Dermis microvascular lymphatic vessel endothelial cell (primary cell): ENCODE measurements around the gene WDR20. TPM values are rescaled to one million over a fixed set of nuclear protein-coding genes. Genes with fewer than 3 reads are reported as not detected.
A peak's percentile ranks its signal among the peaks of the same experiment; 100 is the strongest.
"Not testable (repeated sequence)": the region's sequence is repeated elsewhere in the genome, so short reads cannot be mapped to it uniquely, and the experiment has no call there.

Experiments used
- DNase-seq, 2 donors: peaks; one replicate each; pipeline versions ENCODE4 v3.0.0 to v3.0.0-alpha.2; 2010; ENCODE audit warnings: low read depth in 2 of 2
- total RNA-seq: library from RNA; depleted of rRNA; stranded (reverse); fragments of >200 nt; gene quantifications from 2 replicates; pipeline ENCODE4 v1.2.1, GENCODE V29; 2014

The WDR20 gene
- total RNA-seq = 13.7 and 14.3 TPM in 2 replicates

- peak; percentile 90 to 97 for DNase-seq
Observed at GRCh38 chr14:102139286-102140026, at the start of gene WDR20. Gene WDR20, plus strand, starts transcription at chr14:102139897. Its CDS starts 27 bp downstream, at chr14:102139924.

- DNase-seq = no peak
Observed at GRCh38 chr14:102090713-102091112, 49.0 kb upstream of the WDR20 start.

- DNase-seq = no peak
Observed at GRCh38 chr14:102092806-102093205, 46.9 kb upstream of the WDR20 start.

GRCh38 chr14:102094101-102094500 is 45.6 kb upstream of the WDR20 start:
- no peak for DNase-seq

- no peak for DNase-seq
Observed at GRCh38 chr14:102095231-102095870, 44.3 kb upstream of the WDR20 start.

- no peak for DNase-seq
Observed at GRCh38 chr14:102095871-102096568, 43.7 kb upstream of the WDR20 start.

GRCh38 chr14:102096569-102097188 is 43.0 kb upstream of the WDR20 start:
- peak; percentile 40 to 77 for DNase-seq

GRCh38 chr14:102097441-102098135 is 42.1 kb upstream of the WDR20 start:
- DNase-seq = no peak

- no peak for DNase-seq
Observed at GRCh38 chr14:102103062-102103695, 36.5 kb upstream of the WDR20 start.

GRCh38 chr14:102105369-102105768 is 34.3 kb upstream of the WDR20 start:
- no peak for DNase-seq

GRCh38 chr14:102109332-102109731 is 30.4 kb upstream of the WDR20 start:
- not testable (repeated sequence) for DNase-seq

- DNase-seq = no peak
Observed at GRCh38 chr14:102111101-102111500, 28.6 kb upstream of the WDR20 start.

GRCh38 chr14:102116361-102117180 is 23.1 kb upstream of the WDR20 start:
- DNase-seq = no peak

GRCh38 chr14:102117852-102118251 is 21.8 kb upstream of the WDR20 start:
- no peak for DNase-seq

GRCh38 chr14:102120888-102121287 is 18.8 kb upstream of the WDR20 start:
- no peak for DNase-seq

GRCh38 chr14:102121567-102121966 is 18.1 kb upstream of the WDR20 start:
- DNase-seq = no peak

GRCh38 chr14:102124419-102124818 is 15.3 kb upstream of the WDR20 start:
- DNase-seq = no peak

- DNase-seq = peak in 1 of 2 donors; percentile 3
Observed at GRCh38 chr14:102125546-102125945, 14.2 kb upstream of the WDR20 start.

- DNase-seq = no peak
Observed at GRCh38 chr14:102126807-102127455, 12.8 kb upstream of the WDR20 start.
